CD4-positive, alpha-beta T cell treated with Interleukin-21 for 1 hour (primary cell): ENCODE results near the gene RALGAPB.
"Not testable (repeated sequence)": the region's sequence is repeated elsewhere in the genome, so short reads cannot be mapped to it uniquely, and the experiment has no call there.

Experiments
- DNase-seq: peaks from one replicate; pipeline ENCODE4 v3.0.0-alpha.2; 2020

The RALGAPB gene

DNA sequence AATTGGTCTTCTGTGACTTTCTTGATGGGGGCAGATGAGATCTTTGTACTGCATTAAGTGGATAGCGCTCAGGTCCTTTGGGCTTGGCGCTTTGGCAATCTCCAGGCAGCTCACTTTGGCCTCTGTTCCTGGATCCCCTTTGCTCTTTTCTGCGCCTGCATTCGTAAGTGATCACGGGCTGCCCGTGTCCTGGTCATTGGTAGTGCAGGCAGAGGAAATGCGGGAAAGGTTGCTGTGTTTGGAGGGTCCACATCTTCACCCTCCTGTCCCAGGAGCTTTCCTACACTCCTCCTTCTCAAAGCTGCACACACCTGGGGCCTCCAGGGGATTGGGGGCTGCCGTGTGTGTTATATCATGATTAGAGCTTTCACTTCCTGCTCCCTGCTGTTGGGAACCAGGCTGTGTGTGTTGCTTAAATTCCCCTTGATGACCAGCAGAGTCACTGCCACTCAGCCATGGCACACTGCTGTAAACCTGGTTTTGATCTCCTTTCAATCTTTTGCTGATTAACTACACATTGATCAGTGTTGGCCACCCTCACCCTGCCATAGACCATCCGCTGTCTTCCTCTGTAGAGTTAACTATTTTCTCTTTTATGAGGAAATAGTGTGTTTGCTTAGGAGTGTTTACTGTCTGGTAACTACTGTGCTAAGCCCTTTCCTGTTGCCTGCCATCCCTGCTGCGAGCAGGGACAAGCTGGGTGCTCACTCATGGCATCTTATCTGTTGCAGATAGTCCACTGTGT, 24.5 kb upstream of the RALGAPB start:
- no peak for DNase-seq

DNA sequence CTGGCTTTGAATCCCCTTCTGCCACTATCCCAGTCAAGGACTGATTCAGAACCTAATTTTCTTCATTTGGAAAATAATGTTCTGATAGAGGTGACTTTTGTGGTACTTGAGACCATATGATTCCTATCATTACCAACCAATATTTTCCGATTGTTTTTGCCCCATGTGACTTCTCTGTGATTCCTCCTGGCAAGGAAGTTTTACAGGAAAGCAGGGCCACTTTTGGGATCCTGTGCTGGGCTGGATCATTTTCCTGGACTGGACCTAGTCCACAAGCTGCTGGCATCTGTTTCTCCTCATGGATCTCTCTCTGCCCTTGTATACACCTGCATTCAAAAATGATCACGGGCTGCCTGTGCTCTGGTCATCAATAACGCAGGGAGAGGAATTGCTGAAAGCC, 23.6 kb upstream of the RALGAPB start:
- DNase-seq = no peak

GRCh38 chr20:38450412-38450975, 22.1 kb upstream of the RALGAPB start:
- DNase-seq = no peak

DNA sequence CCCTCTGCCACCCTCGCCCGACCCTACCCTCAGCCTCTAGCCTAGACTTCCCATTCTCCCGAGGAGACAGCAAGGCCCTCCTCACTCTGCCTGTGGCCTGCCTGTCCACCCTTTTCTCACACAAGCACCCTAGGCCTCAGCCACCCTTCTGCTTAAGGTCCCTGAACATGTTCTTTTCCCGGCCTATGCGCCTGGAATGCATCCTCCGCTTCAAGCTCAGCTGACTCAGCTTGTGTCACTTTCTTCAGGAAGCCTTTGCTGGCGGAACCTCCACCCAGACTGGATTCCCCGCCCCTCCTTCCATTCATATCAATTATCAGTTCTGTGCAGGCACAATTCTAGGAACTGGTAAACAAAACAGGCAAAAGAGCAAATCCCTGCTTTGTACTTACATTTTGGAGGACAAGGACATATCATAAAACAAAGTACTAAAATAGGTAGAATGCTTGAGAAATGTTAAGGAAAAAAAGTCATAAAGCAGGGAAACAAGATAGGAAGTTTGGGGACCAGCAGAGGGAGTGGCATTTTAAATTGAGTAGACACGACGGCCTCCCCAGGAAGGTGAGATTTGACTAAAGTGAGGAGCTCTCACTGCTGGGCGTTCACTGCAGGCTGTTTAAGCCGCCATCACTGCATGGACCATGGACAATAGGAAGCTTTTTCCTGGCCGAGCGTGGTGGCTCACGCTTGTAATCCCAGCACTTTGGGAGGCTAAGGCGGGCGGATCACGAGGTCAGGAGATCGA, 19.6 kb upstream of the RALGAPB start:
- no peak for DNase-seq

DNA sequence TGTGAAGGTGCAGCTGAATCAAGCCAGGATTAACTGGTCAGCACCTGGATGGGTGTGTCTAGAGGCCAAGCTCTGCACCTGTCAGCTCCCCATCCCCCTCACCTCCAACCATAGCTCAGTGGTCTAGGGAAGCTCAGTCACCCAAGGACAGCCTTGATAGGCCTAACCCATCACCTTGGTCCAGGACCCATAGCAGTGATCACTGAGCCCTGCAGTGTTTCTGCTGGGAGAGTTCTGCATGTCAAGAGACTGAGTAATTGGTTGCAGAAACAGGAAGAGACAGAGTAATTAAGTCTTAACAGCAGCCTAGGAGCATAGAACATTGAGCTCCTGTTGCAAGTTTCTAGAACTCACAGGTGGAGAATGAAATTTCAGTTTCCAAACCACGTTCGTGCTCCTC, 18.7 kb upstream of the RALGAPB start:
- DNase-seq = no peak

GRCh38 chr20:38454556-38455473, 17.8 kb upstream of the RALGAPB start:
- no peak for DNase-seq

- no peak for DNase-seq
Measured at GRCh38 chr20:38458314-38458713, 14.3 kb upstream of the RALGAPB start.

- DNase-seq = no peak
Measured at GRCh38 chr20:38460040-38460623, 12.5 kb upstream of the RALGAPB start.

DNA sequence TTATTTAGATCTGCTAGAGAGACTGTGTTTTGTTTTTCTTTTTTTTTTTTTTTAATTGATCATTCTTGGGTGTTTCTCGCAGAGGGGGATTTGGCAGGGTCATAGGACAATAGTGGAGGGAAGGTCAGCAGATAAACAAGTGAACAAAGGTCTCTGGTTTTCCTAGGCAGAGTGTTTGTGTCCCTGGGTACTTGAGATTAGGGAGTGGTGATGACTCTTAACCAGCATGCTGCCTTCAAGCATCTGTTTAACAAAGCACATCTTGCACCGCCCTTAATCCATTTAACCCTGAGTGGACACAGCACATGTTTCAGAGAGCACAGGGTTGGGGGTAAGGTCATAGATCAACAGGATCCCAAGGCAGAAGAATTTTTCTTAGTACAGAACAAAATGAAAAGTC, 12.0 kb upstream of the RALGAPB start:
- not testable (repeated sequence) for DNase-seq

GRCh38 chr20:38461167-38461566, 11.5 kb upstream of the RALGAPB start:
- DNase-seq = not testable (repeated sequence)

DNA sequence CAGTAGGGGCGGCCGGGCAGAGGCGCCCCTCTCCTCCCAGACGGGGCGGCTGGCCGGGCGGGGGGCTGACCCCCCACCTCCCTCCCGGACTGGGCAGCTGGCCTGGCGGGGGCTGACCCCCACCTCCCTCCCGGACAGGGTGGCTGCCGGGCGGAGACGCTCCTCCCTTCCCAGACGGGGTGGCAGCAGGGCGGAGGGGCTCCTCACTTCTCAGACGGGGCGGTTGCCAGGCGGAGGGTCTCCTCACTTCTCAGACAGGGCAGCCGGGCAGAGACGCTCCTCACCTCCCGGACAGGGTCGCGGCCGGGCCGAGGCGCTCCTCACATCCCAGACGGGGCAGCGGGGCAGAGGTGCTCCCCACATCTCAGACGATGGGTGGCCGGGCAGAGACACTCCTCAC, 11.1 kb upstream of the RALGAPB start:
- not testable (repeated sequence) for DNase-seq

- no peak for DNase-seq
Measured at GRCh38 chr20:38466171-38466570, 6.5 kb upstream of the RALGAPB start.

GRCh38 chr20:38466983-38467382, 5.7 kb upstream of the RALGAPB start:
- no peak for DNase-seq

DNA sequence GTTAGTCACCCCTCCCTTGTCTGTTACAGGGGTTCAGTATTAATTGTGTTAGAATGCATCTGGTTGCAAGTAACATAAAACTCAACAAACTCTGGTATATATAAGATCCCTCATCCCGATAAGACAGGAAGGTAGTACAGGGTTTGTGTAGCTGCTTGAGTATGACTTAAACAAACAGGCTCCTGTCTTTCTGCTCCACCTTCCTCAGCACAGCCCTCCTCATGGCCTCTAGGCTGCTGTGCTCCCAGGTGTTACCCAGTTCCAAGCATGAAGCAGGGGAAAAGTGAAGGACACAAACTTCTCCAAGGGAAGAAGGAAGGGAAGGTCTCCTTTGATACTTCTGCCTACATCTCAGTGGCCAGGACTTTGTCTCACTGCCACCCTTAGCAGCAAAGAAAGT, 1.4 kb upstream of the RALGAPB start:
- no peak for DNase-seq

GRCh38 chr20:38471987-38472512, 593 bp upstream of the RALGAPB start:
- no peak for DNase-seq

DNA sequence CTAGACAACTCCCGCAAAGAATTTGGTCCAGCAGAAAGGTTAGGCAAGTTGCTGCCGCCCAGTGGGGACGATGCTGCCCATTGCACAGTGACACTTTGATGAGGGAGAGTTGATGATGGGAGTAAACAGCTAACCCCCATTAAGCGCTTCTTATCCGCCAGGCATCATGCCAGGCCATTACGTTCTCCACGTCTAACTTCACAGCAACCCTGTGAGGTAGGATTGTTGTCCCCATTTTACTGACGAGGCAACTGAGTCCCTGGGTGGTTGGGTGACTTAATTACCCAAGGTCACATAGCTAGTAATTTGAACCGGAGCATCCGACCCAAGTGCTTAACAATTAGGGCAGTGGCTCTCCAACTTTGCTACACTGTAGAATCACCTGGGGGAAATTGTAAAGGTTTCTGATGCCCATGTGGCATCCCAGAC, 738 bp downstream of the RALGAPB start:
- peak; percentile 13 for DNase-seq

DNA sequence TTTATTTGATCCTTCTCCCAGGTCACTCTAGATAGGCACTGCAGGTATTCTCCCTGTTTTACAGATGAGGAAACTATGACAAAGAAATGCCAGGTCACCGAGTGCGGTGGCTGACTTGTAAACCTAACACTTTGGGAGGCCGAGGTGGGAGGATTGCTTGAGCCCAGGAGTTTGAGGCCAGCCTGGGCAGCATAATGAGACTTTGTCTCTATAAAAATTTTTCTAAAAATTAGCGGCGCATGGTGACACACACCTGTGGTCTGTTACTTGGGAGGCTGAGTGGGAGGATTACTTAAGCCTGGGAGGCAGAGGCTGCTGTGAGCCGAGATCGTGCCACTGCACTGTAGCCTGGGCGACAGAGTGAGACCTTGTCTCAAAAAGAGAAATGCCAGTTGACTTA, 5.1 kb downstream of the RALGAPB start:
- DNase-seq = no peak

- DNase-seq = no peak
Measured at GRCh38 chr20:38479596-38479995, 7.0 kb downstream of the RALGAPB start.

DNA sequence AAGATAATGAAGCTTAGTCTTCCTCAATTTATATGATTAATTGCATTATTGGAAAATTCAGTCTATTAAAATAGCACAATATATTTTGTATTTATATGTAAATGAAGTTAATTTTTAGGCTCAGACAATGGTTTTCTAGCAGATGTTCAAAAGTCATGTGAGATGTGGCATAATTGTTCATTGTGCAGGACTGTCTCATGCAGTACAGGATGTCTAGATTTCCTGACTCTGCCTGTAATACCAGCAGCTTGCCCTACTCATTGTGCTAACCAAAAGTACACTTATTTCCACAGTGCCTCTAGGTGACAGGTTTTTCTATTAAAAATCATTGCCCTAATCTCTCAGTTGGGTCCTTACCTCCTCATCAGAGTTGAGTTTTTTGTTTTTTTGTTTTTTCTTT, 12.4 kb downstream of the RALGAPB start:
- DNase-seq = no peak

- no peak for DNase-seq
Measured at GRCh38 chr20:38489181-38489580, 16.5 kb downstream of the RALGAPB start.

DNA sequence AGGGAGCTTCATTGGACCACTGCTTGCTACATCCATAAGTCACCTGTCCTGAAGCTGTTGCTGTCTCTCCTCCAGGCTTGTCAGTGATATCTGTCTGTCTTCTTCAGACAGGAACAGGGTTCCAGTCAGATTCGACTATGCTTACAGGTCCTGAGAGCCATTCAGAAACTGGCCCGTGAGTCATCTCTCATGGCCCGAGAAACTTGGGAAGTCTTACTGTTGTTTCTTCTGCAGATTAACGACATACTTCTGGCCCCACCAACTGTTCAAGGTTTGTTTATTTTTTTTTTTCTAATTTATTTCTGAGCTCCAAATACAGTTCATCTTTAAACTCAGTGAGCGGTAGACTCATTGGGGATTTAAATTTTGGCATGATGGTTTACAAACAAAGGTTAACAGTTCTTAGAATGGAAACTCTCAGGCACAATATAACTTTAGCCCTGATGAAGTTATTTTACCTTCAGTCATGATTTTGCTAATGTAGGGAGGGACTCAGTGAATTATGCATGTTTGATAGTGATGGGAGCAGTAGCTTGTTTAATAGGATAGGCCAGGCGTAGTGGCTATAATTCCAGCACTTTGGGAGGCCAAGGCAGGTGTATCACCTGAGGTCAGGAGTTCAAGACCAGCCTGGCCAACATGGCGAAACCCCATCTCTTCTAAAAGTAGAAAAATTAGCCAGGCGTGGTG, 24.7 kb downstream of the RALGAPB start:
- no peak for DNase-seq

- no peak for DNase-seq
Measured at GRCh38 chr20:38498909-38499308, 26.3 kb downstream of the RALGAPB start.
